Liver (tissue), 9 donors: ENCODE measurements around the gene PTPRD. TPM values are rescaled to one million over a fixed set of nuclear protein-coding genes. Genes with fewer than 3 reads are reported as not detected.

ENCODE experiments used
- DNase-seq: peaks from one replicate; pipeline ENCODE4 v3.0.0-alpha.2; 2017; ENCODE audit warnings: low spot score
- H3K27ac ChIP-seq, 2 donors: one replicate each; pipeline ENCODE4 v1.7.0; 2013; ENCODE audit warnings: inconsistent platforms in 2 of 2, low read length in 2 of 2, control low read depth in 1 of 2, low read depth in 1 of 2, mild to moderate bottlenecking in 1 of 2
- H3K27me3 ChIP-seq, 4 donors: one replicate each; pipeline versions ENCODE4 v1.6.1 to v1.7.0; 2013; ENCODE audit warnings: low read length in 3 of 4, inconsistent platforms in 1 of 4, mild to moderate bottlenecking in 1 of 4, moderate library complexity in 1 of 4; ENCODE audit not compliant: control insufficient read depth in 4 of 4, insufficient read depth in 4 of 4
- H3K36me3 ChIP-seq, 4 donors: one replicate each; pipeline versions ENCODE4 v1.6.1 to v1.7.0; 2013; ENCODE audit warnings: low read length in 3 of 4, mild to moderate bottlenecking in 3 of 4, low read depth in 1 of 4, moderate library complexity in 1 of 4; ENCODE audit not compliant: control insufficient read depth in 4 of 4, insufficient read depth in 3 of 4
- H3K4me1 ChIP-seq, 4 donors: one replicate each; pipeline versions ENCODE4 v1.6.1 to v1.7.0; 2013; ENCODE audit warnings: low read length in 3 of 4, mild to moderate bottlenecking in 3 of 4, moderate library complexity in 1 of 4; ENCODE audit not compliant: control insufficient read depth in 4 of 4, insufficient read depth in 4 of 4
- H3K4me3 ChIP-seq, 3 donors: one replicate each; pipeline versions ENCODE4 v1.6.1 to v1.7.0; 2013; ENCODE audit warnings: low read length in 3 of 3, control low read depth in 1 of 3, low read depth in 1 of 3, mild to moderate bottlenecking in 1 of 3
- H3K9ac ChIP-seq, 2 donors: one replicate each; pipeline ENCODE4 v1.7.0; 2013; ENCODE audit warnings: low read length in 2 of 2, mild to moderate bottlenecking in 2 of 2, moderate library complexity in 2 of 2, control low read depth in 1 of 2, low read depth in 1 of 2
- H3K9me3 ChIP-seq, 4 donors: one replicate each; pipeline versions ENCODE4 v1.6.1 to v1.7.0; 2013; ENCODE audit warnings: low read length in 3 of 4; ENCODE audit not compliant: control insufficient read depth in 4 of 4
- ATF3 ChIP-seq: IDR thresholded peaks from 2 replicates; pipeline ENCODE4 v1.6.1; 2016; ENCODE audit warnings: antibody characterized with exemption
- CTCF ChIP-seq: fragments of 150-350 bp; IDR thresholded peaks from 2 replicates; pipeline ENCODE4 v1.5.1; 2017; ENCODE audit warnings: improper control_type of control experiment, low read depth, low read length; ENCODE audit not compliant: missing input control
- EGR1 ChIP-seq, 2 donors: IDR thresholded peaks; 2 replicates each; pipeline ENCODE4 v1.6.1; 2016 to 2018; ENCODE audit warnings: antibody characterized with exemption in 2 of 2, low read depth in 2 of 2
- FOXA2 ChIP-seq: IDR thresholded peaks from 2 replicates; pipeline ENCODE4 v1.6.1; 2016; ENCODE audit warnings: antibody characterized with exemption
- GABPA ChIP-seq, 2 donors: IDR thresholded peaks in 1 of 2; conservative IDR thresholded peaks in 1 of 2; 2 replicates each; pipeline ENCODE4 v1.6.1; 2016; ENCODE audit warnings: antibody characterized with exemption in 2 of 2, mild to moderate bottlenecking in 1 of 2, moderate library complexity in 1 of 2
- HNF4A ChIP-seq, 2 donors: conservative IDR thresholded peaks; 2 replicates each; pipeline ENCODE4 v1.6.1; 2016; ENCODE audit warnings: antibody characterized with exemption in 2 of 2, mild to moderate bottlenecking in 2 of 2
- HNF4G ChIP-seq: IDR thresholded peaks from 2 replicates; pipeline ENCODE4 v1.6.1; 2016; ENCODE audit warnings: antibody characterized with exemption
- JUND ChIP-seq, 2 donors: IDR thresholded peaks; 2 replicates each; pipeline ENCODE4 v1.6.1; 2016; ENCODE audit warnings: antibody characterized with exemption in 2 of 2
- MAX ChIP-seq: IDR thresholded peaks from 2 replicates; pipeline ENCODE4 v1.6.1; 2016; ENCODE audit warnings: antibody characterized with exemption
- NR2F2 ChIP-seq: IDR thresholded peaks from 2 replicates; pipeline ENCODE4 v1.6.1; 2016; ENCODE audit warnings: antibody characterized with exemption
- RAD21 ChIP-seq, 2 donors: IDR thresholded peaks; 2 replicates each; pipeline ENCODE4 v1.6.1; 2016; ENCODE audit warnings: antibody characterized with exemption in 2 of 2, mild to moderate bottlenecking in 2 of 2
- REST ChIP-seq: IDR thresholded peaks from 2 replicates; pipeline ENCODE4 v1.6.1; 2016; ENCODE audit warnings: antibody characterized with exemption, mild to moderate bottlenecking
- RXRA ChIP-seq, 2 donors: IDR thresholded peaks; 2 replicates each; pipeline ENCODE4 v1.6.1; 2017 to 2018; ENCODE audit warnings: antibody characterized with exemption in 2 of 2, mild to moderate bottlenecking in 1 of 2
- SP1 ChIP-seq: IDR thresholded peaks from 2 replicates; pipeline ENCODE4 v1.6.1; 2018; ENCODE audit warnings: antibody characterized with exemption, mild to moderate bottlenecking
- TAF1 ChIP-seq: conservative IDR thresholded peaks from 2 replicates; pipeline ENCODE4 v1.6.1; 2016; ENCODE audit warnings: antibody characterized with exemption, mild to moderate bottlenecking
- YY1 ChIP-seq: IDR thresholded peaks from 2 replicates; pipeline ENCODE4 v1.6.1; 2016; ENCODE audit warnings: antibody characterized with exemption, mild to moderate bottlenecking
- ZBTB33 ChIP-seq: IDR thresholded peaks from 2 replicates; pipeline ENCODE4 v1.6.1; 2016; ENCODE audit warnings: antibody characterized with exemption
- WGBS: extraction: QIAGEN DNeasy Blood & Tissue Kit; methylation state at CpG from one replicate; pipeline ENCODE4 v1.1.7; 2013; 5-methylcytosine and 5-hydroxymethylcytosine counted together
- polyA plus RNA-seq, 2 donors: library from polyadenylated mRNA; stranded (reverse) in 1 of 2; unstranded in 1 of 2; fragments of 200-250 nt in 1 of 2; fragments of >200 nt in 1 of 2; fragmentation: Nextera tagmentation in 1 of 2; extraction: Ambion mirVana in 1 of 2; gene quantifications; one replicate each; pipeline versions ENCODE4 v1.2.1 to v1.2.3, GENCODE V29; 2013 to 2015
- total RNA-seq, 2 donors: library from RNA; depleted of rRNA; stranded (reverse); fragments of >200 nt; gene quantifications; one replicate each; pipeline ENCODE4 v1.2.3, GENCODE V29; 2014
- donor health status: healthy.
- donor health status: healthy.
- donor health status: healthy.
- donor health status: healthy.
- donor health status: healthy.

Gene PTPRD
- total and polyA plus RNA-seq, 4 donors, result 0.78 to 34.2 (median 4.7) TPM

- Histone ChIP-seq H3K4me3 (no peak overlapping the region), H3K27ac (no peak overlapping the region), H3K27me3 (no peaks in the 10 kb centered on the region), H3K4me1 (no peaks in the 10 kb centered on the region), H3K36me3 (no peaks in the 10 kb centered on the region), H3K9me3 (no peaks in the 10 kb centered on the region), H3K9ac (no peak overlapping the region)
- DNase-seq, result no peak
- WGBS, result 95% methylated on average over 1 of the region's 1 CpG
- TF ChIP-seq HNF4G (no peak), JUND (IDR thresholded peaks at IDR 0.05) (no peak), CTCF (no peak), YY1 (no peak), RXRA (IDR thresholded peaks at IDR 0.05) (no peak), GABPA (IDR thresholded peaks at IDR 0.05 in 1 of 2, conservative IDR thresholded peaks at IDR 0.05 in 1 of 2) (no peak), REST (no peak), RAD21 (IDR thresholded peaks at IDR 0.05) (no peak), ATF3 (no peak), HNF4A (conservative IDR thresholded peaks at IDR 0.05) (no peak), TAF1 (no peak), MAX (no peak), ZBTB33 (no peak), SP1 (no peak), FOXA2 (no peak), NR2F2 (no peak), EGR1 (IDR thresholded peaks at IDR 0.05; ENCODE audit: low read depth in 2 of 2) (no peak)
These were observed 1980.3 kb downstream of the PTPRD start for GRCh38 chr9:8632493-8632892.

- no peak overlapping the region for H3K27ac ChIP-seq
- no peaks in the 10 kb centered on the region for H3K36me3 ChIP-seq
- H3K4me3 ChIP-seq, result no peak overlapping the region
- no peak overlapping the region for H3K9ac ChIP-seq
- H3K4me1 ChIP-seq, result no peaks in the 10 kb centered on the region
- H3K27me3 ChIP-seq, result no peaks in the 10 kb centered on the region
- DNase-seq, result no peak
- TF ChIP-seq YY1 (no peak), FOXA2 (no peak), TAF1 (no peak), EGR1 (IDR thresholded peaks at IDR 0.05; ENCODE audit: low read depth in 2 of 2) (no peak), NR2F2 (no peak), RXRA (IDR thresholded peaks at IDR 0.05) (no peak), RAD21 (IDR thresholded peaks at IDR 0.05) (no peak), JUND (IDR thresholded peaks at IDR 0.05) (no peak), ZBTB33 (no peak)
- no peaks in the 10 kb centered on the region for H3K9me3 ChIP-seq
These were observed 1984.0 kb downstream of the PTPRD start for GRCh38 chr9:8628791-8629190.
